SU-DHL-6 (cell line): ENCODE results near the gene PGAP3.

ENCODE experiments used
- CTCF ChIP-seq: fragments of 200-600 bp; sonication (generic); IDR thresholded peaks from one replicate; pipeline ENCODE4 v1.5.1; 2017; ENCODE audit warnings: antibody characterized with exemption, mild to moderate bottlenecking, low read length, moderate library complexity; ENCODE audit not compliant: insufficient read depth, poor library complexity, severe bottlenecking
- EZH2phosphoT487 ChIP-seq: fragments of 200-600 bp; sonication (generic), shearing (Covaris generic); conservative IDR thresholded peaks from 2 replicates; pipeline ENCODE4 v1.6.1; 2018; ENCODE audit warnings: mild to moderate bottlenecking, antibody characterized with exemption, low read length, moderate library complexity, mixed read lengths

DNA sequence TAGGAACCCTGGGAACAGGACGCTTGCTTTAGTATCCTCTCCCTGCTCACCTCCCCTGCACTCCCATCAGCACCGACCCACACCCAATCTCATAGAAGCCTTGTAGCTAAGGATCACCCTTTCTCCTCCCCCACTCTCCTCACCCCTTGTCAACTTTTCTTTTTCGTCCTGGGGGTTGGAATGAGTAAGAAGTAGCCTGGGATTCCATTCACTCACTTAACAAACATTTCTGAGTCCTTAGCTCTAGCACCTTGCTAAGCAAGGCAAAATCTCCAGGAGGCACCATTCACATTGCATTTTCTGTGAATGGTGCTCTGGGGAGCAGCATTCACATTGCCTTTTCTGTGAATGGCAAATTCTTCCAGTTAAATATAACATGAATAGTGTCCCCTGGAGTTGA lies 1.1 kb upstream of the PGAP3 start:
- TF ChIP-seq CTCF (no peak), EZH2phosphoT487 (no peak)
